ENCODE measurements around the gene PYY. TPM values are rescaled to one million over a fixed set of nuclear protein-coding genes. Genes with fewer than 3 reads are reported as not detected.

The PYY gene
- total RNA-seq, 1 donor from 2014 or later: not detected

DNA sequence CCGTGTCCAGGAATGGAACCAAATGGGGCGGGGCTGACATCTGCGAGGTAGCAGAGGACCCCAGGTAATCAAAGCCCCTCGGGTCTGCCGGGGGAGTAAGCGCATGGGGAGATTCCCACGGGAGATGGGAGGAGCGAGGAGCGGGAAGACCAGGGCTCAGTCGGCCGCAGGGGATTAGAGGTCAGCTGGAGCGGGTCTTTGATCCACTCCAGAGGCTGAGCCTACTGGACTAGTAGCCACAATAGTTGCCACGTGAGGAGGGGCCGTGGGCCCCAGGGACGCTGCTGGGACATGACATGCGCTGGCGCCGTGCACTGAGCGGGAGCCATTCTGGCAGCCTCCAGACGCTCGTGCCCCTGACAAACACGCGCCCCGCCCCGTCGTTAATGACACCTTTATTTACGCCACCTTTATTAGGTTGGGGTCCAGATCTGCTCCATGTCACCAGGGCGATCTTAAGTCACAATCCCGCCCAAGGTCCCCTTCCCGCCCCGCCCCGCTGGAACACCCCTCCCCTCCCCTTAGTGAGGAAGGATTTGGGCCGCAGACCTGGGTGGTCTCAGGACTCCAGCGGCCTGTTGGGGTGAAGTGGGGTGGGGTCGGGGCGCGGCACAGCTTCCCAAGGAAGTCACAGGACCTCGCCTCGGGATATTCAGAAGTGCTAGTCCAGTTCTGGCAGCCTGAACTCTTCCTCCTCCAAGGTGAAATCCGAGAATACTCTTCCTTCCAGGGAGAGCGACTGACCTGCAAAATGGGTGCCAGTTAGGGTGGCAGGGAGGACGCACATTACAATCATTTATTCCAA, 26.5 kb downstream of the PYY start:
- intact Hi-C loops (cut with DNase I): no loop called here
- DNase-seq (ENCODE audit: low spot score): no peak

DNA sequence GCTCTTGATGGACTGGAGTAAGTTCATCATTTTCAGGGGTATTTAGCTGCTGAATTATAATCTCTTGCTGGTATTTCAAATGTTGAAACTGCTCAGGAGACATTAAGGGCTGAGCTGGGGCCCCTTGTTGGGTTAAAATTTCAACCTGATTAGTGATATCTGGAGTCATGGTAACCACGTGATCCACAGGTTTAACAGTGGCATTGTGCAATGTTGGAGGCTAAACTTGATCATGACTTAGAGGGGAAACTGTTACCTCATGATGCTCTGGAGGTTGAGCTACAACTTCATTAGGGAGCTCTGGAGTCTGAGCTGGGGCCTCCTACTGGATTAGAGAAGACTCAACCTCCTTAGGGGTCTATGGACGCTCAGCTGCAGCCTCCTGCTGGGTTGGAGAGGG, 29.2 kb downstream of the PYY start:
- no peak for DNase-seq (ENCODE audit: low spot score)
- intact Hi-C loops (cut with DNase I): no loop called here

DNA sequence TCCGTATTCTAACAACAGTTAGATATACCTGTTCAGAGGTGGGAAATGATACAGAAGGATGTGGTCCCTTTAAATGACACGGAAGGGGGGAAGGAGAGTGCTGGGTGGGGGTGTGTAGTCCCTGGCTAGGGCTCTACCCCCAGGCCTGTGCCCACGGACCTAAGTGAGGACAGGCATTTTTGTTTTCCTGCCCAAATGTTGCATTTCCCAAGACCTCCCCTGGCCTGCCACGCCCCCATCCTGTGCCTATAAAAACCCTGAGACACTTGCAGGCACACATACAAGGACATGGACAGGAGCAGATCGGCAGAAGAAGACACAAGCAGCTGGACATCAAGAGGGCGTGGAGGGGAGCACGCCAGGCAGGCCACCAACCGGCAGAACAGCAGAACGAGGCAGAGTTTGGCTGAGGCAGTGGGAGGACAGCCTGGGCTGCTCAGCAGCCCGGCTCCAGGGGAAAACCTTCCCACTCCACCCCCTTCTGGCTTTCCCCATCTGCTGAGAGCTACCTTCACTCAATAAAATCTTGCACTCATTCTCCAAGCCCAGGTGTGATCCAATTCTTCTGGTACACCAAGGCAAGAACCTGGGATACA, 33.1 kb downstream of the PYY start:
- intact Hi-C loops (cut with DNase I): no loop called here
- no peak for DNase-seq (ENCODE audit: low spot score)

DNA sequence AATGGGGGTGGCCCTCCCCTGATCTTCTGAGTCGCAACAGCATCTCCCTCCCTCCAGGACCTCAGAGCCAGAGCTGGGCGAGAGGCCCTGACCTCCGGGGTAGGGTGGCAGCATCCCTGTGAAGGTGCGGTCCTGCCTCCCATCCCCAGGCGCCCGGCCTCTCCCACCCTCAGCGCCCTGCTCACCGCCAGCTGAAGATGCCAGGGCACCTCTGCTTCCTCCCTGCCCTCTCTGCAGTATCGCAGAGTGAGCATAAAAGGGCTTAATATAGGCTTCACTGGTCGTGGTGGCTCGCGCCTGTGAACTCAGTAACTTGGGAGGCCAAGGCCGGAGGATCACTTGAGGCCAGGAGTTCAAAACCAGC, 35.7 kb downstream of the PYY start:
- intact Hi-C loops (cut with DNase I): no loop called here

DNA sequence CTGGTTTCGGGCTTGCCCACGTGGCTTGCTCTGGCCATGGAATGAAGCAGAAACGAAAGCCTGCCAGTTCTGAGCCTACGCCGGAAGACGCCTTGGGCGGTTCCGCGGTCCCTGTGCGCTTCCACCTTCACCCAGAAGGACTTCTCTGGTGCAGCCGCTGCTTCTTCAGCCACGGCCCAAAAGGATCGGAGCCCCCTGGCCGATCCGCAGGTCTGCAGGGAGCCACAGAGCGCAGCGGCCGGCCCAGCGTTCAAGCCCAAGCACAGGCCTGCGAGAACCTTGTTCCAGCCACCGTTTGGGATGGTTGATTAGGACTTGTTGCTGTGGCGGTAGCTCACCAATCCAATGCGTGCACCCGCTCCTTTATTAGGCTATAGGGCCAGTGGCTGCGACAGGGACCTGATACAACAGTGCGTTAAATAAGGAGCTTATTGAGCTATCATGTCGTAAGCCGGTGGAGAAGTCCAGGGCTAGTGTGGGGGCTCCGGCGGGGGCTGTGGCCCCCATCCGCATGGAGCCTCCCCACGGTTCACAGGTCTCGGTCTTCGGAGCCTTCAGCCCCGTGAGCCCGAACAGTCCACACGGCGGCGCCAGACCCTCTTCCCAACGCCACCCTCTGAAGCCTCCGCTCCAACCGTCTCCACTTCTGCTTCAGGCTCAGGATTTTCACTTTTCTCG, 36.3 kb downstream of the PYY start:
- intact Hi-C loops (cut with DNase I): no loop called here
- DNase-seq (ENCODE audit: low spot score): no peak

More for the DNA sequence above, 35.7 kb downstream of the PYY start:
- no peak for DNase-seq (ENCODE audit: low spot score)

DNA sequence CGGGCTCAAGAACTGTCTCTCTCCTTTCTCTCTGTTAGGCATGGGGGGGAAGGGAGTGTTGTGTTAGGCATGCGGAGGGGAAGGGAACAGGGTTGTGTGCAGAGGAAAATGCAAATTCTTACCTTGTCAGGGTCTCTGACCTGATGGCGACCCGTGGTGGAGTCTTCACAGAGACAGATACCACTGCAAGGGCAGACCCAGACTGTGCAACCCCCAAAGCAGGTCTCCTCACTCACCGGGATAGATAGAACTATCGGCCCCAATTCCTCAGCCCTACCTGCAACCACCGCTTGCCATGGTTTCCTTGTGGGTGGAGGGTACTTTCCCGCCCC, 36.8 kb downstream of the PYY start:
- DNase-seq (ENCODE audit: low spot score): no peak
- intact Hi-C loops (cut with DNase I): no loop called here

DNA sequence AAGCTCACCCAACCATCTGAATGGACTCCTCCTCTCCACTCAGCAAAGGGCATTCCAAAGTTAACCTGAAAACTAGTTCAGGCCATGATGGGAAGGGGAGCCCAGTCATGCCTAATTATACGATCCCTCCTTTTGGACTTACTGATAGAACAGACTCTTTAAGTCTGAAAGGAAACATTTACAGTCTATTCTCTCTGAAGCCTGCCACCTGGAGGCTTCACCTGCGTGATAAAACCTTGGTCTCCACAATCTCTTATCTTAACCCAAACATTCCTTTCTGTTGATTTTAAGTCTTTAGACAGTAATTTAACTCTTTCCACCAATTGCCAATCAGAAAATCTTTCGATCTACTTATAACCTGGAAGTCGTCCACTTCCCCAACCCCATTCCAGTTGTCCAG, 37.4 kb downstream of the PYY start:
- intact Hi-C loops (cut with DNase I): no loop called here
- DNase-seq (ENCODE audit: low spot score): no peak

DNA sequence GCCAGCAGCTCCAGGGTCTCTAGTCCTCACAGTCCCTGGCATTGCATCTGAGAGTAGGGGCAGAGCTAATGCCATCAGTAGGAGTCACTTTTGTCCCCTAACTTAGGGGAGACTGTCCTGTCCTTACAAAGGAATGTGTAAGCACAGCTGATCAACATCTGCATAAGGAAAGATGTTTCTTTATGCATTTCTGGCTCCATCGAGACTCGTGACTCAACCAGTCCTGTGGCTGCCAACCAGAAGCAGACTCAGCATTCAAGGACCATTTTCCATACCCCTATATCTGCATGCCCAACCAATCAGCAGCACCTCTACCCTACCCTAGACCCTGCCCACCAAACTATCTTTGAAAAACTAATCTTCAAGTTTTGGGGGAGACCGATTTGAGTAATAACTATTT, 38.2 kb downstream of the PYY start:
- intact Hi-C loops (cut with DNase I): no loop called here
- no peak for DNase-seq (ENCODE audit: low spot score)

DNA sequence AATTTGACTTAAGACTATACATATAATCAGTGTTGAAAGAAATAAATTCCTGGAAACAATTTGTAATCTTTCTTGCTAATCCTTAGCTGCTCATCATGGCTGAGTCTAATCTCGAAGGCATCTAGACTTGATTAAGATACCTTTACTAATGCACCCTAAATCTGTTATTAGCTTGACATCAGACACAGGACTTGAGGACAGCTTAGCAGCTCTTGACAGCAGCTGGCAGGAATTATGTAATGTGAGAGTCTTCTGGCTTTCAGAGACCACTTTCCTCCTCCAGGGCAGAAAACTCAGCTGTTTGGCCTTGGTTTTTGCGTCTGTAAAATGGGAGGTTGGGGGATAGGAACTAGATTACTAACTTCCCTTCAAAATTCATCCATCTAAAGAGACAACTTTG, 39.3 kb downstream of the PYY start:
- DNase-seq (ENCODE audit: low spot score): no peak
- intact Hi-C loops (cut with DNase I): no loop called here

DNA sequence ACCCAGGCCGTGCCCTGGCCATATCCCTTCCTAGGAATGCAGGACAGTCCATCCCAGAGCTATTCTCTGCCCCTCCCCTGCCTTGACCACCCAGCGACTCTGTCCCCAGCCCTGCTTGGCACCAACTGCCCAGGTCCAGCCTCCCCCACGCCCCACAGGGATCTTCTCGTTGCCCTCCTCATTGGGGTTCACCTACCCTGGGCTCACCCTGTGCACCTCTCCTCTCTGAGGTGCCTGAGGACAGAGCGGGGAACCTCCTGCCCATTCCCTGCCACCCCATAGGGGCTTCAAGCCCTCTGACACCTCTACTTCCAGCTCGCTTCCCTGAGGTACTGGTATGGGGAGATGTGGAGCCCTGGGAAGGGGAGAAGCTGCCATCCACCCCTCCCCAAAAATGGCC, 40.2 kb downstream of the PYY start:
- DNase-seq (ENCODE audit: low spot score): no peak
- intact Hi-C loops (cut with DNase I): no loop called here

DNA sequence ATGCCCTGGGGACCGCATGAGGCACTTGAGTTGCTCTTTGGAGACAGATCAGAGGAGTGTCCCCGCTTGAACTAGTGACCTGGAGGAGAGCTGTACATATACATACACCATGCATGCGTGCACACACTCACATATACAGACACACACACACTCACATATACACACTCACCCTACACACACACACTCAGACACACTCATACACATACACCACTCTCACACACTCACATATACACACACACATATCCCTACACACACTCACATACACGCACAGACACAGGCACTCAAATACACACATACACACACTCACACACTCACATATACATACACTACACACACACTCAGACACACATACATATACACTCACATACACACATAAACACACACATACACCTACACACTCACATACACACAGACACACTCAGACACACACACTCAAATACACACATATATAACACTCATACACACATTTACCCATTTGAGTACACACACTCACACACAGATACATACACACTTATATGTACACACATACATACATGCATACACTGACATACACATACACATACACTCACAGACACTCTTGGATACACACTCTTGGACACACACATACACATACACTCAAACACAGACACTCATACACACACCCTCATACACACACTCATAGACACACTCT, 41.0 kb downstream of the PYY start:
- intact Hi-C loops (cut with DNase I): no loop called here
- no peak for DNase-seq (ENCODE audit: low spot score)

DNA sequence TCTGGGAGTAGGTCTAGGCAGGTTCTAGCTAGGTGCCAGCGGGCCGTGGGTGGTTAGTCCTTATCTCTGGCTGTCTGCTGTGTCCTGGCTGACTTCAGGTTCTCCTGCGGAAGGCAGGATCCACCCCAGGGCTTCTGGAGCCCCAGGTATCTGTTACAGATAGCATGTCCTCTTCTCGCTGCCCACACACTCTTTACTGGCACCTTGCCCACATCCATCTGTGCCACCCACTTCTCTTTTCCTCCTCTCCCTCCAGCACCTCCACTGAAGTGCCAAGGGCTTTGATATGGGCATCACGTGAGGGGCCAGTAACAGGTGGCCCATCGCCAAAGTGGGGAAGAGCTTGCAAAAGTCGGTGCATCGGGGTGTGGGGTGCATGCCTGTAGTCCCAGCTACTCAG, 41.8 kb downstream of the PYY start:
- no peak for DNase-seq (ENCODE audit: low spot score)
- intact Hi-C loops (cut with DNase I): no loop called here

DNA sequence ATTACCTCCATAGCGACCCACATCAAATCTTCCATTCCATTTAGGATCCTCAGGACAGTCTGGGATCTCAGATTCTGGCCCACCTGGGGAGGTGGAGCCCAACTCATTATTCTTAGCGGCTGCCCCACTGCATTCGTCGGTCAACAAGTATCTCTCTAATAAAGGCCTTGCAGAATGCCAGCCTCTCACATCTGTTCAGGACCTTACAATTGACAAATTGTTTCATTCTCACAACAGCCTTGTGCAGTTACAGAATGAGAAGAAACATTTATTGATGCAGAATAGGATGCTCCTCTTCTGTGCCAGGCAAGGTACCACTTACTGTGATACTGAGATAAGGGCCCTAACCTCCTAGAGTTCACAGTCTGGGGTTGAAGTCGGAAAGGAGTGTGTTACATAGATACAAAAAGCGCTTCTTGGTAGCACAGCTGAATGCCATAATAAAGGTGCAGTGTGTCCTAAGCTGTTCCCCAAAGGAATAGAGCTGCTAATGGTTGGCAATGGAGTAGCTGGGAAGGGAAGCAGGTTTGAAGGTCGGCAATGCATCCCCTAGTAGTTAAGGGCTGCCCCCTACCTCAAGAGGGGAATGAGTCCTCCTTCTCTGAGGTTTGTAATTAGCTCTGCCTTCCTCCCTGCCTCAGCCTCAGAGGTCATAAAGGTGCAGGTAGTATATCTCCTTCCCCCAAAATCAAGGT, 44.1 kb downstream of the PYY start:
- intact Hi-C loops (cut with DNase I): no loop called here
- no peak for DNase-seq (ENCODE audit: low spot score)

DNA sequence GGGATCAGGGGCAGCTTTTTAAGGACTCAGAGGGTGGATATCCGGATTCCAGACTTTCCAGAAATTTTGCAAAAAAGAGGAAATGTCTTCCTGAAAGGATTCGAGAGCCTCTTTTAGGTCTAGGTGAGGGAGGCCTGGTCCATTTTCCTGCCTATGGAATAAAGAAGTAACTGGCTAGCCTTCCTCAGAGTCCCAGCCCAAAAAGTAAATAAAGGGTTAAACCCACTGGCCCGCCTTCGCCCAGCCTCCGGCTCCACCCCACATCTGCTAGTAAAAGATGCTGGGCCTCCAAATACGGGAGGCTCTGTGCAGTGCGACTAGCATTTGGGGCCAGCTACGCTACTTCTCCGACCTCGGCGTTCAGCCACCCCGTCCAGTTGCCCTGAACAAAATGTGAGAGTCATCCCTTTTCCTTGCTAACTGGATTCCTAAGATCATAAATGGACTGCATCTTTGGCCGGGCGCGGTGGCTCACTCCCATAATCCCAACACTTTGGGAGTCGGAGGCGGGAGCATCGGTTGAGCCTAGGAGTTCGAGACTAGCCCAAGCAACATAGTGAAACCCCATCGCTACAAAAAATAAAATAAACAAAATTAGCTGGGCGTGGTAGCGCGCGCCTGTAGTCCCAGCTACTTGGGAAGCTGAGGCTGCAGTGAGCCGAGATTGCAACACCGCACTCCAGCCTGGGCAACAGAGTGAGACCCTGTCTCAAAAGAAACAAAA, 45.6 kb downstream of the PYY start:
- intact Hi-C loops (cut with DNase I): no loop called here
- peak; percentile 83 for DNase-seq (ENCODE audit: low spot score)

DNA sequence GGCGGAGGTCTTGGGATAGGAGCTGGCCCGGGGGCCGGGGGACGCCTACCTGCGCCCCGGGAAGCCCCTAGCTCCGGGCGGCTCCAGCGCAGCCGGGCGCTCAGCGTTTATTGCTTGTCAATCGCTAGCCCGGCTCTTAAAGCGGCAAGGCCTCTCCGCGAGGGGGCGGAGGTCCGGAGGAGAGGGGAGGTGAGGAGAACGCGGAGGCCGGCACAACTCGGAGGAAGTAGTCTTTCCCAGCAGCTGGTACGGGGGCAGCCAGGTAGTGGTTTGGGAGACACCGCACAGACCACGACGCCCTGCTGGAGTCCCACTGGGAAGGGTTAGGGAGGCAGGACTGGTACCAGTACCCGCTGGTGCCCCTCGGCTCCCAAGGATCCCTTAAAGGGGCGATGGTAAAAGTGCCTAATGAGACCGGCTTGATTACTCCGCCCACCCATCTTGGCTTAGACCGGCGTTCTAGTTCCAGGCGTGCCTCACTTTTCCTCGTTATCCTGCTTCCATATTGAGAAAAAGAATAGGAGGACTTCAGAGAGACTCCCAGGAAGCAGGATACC, 46.2 kb downstream of the PYY start, which contains the start of gene MPP2:
TSS of gene MPP2 (minus strand) at position 112 of the 557 bp plus-strand sequence. CDS start 3,076 bp downstream, outside the sequence.
- intact Hi-C loops (cut with DNase I): no loop called here
- DNase-seq (ENCODE audit: low spot score): peak; percentile 89

DNA sequence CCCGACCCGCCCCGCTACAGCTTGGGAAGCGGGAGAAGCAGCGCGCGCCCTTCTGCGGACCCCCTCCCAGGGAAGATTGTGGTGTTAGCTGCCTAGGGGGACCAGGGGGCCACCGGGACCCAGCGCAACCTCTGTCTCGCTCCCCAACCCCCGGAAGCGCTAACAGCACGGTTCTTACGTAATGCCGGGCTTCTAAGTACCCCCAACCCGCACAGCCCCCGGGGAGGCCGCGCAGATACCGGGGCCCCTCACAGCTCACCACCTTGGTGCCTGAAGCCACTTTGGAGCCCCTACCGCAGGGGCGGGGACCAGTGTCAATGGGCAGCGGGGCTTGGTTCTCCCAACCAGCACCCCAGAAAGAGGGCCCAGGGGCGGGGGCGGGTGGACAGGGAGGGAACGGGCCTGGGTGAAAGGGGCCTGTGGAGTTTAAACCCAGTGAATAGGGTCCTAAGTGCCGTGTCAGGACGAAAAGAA, 46.8 kb downstream of the PYY start:
- intact Hi-C loops (cut with DNase I): no loop called here
- DNase-seq (ENCODE audit: low spot score): no peak

DNA sequence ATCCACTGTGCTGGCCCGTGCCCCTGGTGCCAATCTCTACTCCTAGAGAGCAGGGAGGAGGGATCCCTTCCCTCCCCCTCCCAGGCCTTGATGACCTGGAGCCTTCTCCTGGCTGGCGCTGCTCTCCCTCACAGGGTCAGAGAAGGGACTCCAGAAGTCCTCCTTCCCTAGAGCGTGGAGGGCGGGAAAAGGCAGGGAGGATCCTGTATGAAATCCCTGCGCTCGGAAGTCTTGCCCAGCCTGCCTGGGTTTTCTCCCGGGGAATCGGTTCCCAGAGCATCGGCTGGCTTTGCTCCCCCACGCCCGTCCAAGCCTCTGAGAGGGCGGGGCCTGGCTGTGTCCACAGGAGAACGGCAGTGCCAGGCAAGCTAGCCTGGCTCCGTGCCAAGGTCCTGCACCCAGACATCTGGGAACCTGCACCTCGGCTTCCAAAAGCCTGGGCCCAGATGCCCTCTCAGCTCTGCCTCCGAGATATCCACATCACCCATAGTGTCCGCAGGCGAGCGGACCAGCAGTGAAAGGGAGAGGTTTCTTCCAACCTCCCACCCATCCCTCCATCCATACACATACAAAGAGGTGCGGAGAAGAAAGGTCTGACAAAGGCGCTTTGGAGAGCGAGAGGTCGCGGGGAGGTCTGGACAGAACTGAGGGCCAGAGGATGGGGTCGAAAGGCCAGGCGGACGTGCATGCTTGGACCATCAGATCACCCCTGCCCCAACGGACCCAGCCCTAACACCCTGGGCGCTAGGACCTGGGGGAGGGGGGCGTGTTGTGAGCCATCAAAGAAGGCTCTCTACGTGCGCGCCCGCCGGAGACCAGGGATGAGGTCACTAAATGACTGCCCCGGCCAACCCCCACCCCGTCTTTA, 47.5 kb downstream of the PYY start:
- intact Hi-C loops (cut with DNase I): no loop called here
- peak; percentile 84 for DNase-seq (ENCODE audit: low spot score)

DNA sequence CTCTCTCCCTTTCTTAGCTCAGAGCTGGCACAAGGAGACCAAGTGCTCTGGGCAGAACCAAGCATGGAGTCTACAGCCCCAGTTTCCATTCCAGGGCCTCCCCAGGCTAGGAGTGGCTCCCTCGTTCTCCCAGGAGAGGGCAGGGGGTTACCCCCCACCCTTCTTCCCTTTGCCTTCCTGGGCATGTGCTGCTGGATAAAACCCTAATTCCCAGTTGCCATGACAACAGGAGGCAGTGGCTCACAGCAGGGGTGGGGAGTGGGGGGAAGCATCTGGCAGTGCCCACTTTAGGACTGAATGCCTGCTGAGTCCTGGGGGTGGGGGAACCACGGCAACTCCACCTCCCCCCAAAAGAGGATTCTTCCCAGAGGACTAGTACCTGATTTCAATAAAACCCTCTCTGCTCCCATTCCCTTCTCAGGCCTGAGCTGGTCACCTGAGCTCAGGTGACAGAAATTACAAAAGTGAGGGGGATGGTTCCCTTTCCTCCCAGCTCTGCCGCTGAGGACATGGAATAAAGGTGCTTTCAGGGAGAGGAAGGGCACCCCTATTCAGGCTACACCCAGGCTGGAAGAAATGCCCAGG, 48.2 kb downstream of the PYY start:
- intact Hi-C loops (cut with DNase I): no loop called here
- DNase-seq (ENCODE audit: low spot score): no peak

Measured in cardiac septum (tissue), 1 donor.